DND-41 (cell line): ENCODE data around the gene ZFYVE1.

Source experiments
- ATAC-seq: fragments of 200-7000 bp; cut with Tn5 transposase; 3 replicates; pipeline ENCODE4 v1.9.1; 2021; ENCODE audit warnings: low read depth; ENCODE audit not compliant: insufficient read depth
- DNase-seq: peaks from one replicate; pipeline ENCODE4 v3.0.0-alpha.2; 2020
- H2AFZ ChIP-seq: 2 replicates; pipeline ENCODE4 v1.6.0; 2012; ENCODE audit warnings: low read depth, low read length
- H3K27ac ChIP-seq: 2 replicates; pipeline ENCODE4 v1.5.1; 2012; ENCODE audit warnings: low read length, inconsistent platforms
- H3K27me3 ChIP-seq: fragments of 200-600 bp; sonication (generic); 2 replicates; pipeline ENCODE4 v1.6.0; 2012; ENCODE audit warnings: low read length, mild to moderate bottlenecking, inconsistent platforms; ENCODE audit not compliant: insufficient read depth, poor library complexity
- H3K36me3 ChIP-seq: 2 replicates; pipeline ENCODE4 v1.5.1; 2012; ENCODE audit warnings: low read length, inconsistent platforms; ENCODE audit not compliant: insufficient read depth
- H3K4me1 ChIP-seq: 2 replicates; pipeline ENCODE4 v1.5.1; 2012; ENCODE audit warnings: mild to moderate bottlenecking, low read length; ENCODE audit not compliant: insufficient read depth
- H3K4me2 ChIP-seq: 2 replicates; pipeline ENCODE4 v1.6.0; 2012; ENCODE audit warnings: mild to moderate bottlenecking, moderate library complexity, low read length, inconsistent platforms; ENCODE audit not compliant: insufficient read depth
- H3K4me3 ChIP-seq, 2 experiments: fragments of 200-600 bp in 1 of 2; shearing (Covaris generic) in 1 of 2; 2 replicates each; pipeline ENCODE4 v1.5.1; 2012 to 2016; ENCODE audit warnings: inconsistent platforms in 2 of 2, low read length in 2 of 2, mild to moderate bottlenecking in 2 of 2, low read depth in 1 of 2, moderate library complexity in 1 of 2
- H3K79me2 ChIP-seq: 2 replicates; pipeline ENCODE4 v1.6.0; 2012; ENCODE audit warnings: low read length, inconsistent platforms; ENCODE audit not compliant: insufficient read depth
- H3K9ac ChIP-seq: 2 replicates; pipeline ENCODE4 v1.6.0; 2012; ENCODE audit warnings: low read depth, mild to moderate bottlenecking, inconsistent platforms, low read length, moderate library complexity
- H3K9me3 ChIP-seq: 2 replicates; pipeline ENCODE4 v1.5.1; 2012; ENCODE audit warnings: low read length, moderate library complexity, mild to moderate bottlenecking, inconsistent platforms; ENCODE audit not compliant: insufficient read depth, severe bottlenecking
- H4K20me1 ChIP-seq: 2 replicates; pipeline ENCODE4 v1.6.0; 2012; ENCODE audit warnings: low read length; ENCODE audit not compliant: insufficient read depth
- EZH2 ChIP-seq: IDR thresholded peaks from 3 replicates; pipeline ENCODE4 v1.6.1; 2012; ENCODE audit warnings: borderline replicate concordance, low read depth, mild to moderate bottlenecking, moderate library complexity, low read length, inconsistent platforms; ENCODE audit not compliant: severe bottlenecking
- TF ChIP-seq, protein P1 (sequence below): IDR thresholded peaks from 2 replicates; pipeline ENCODE4 v1.5.1; 2012; ENCODE audit warnings: borderline replicate concordance, low read length, moderate library complexity, mild to moderate bottlenecking; ENCODE audit not compliant: poor library complexity, severe bottlenecking; ENCODE audit errors: extremely low read depth

The ZFYVE1 gene

DNA sequence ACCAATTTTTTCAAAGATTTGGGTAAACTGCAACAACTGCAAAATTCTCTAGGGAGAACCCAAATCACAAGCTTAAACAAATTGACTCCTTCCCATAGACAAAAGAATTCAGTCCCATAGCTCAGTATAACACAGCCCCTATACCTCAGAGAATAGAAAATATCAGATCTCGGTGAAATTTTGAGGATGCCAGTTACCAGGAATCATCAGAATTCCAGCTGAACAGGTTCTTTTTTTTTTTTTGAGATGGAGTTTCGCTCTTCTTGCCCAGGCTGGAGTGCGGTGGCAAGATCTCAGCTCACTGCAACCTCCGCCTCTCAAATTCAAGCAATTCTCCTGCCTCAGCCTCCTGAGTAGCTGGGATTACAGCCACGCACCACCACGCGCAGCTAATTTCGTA is 36.7 kb downstream of the ZFYVE1 start:
- Histone ChIP-seq H3K79me2 (no peaks in the 10 kb centered on the region), H3K9me3 (no peaks in the 10 kb centered on the region), H3K36me3 (peaks cover 44% of the 10 kb centered on the region), H2AFZ (no peak overlapping the region), H3K9ac (no peak overlapping the region), H3K27ac (no peak overlapping the region), H4K20me1 (no peaks in the 10 kb centered on the region), H3K4me3 (no peak overlapping the region), H3K4me1 (no peaks in the 10 kb centered on the region), H3K27me3 (no peaks in the 10 kb centered on the region), H3K4me2 (no peak overlapping the region)
- DNase-seq (no peak), ATAC-seq (no peak)
- no peak for TF ChIP-seq EZH2
- TF ChIP-seq, protein P1, sequence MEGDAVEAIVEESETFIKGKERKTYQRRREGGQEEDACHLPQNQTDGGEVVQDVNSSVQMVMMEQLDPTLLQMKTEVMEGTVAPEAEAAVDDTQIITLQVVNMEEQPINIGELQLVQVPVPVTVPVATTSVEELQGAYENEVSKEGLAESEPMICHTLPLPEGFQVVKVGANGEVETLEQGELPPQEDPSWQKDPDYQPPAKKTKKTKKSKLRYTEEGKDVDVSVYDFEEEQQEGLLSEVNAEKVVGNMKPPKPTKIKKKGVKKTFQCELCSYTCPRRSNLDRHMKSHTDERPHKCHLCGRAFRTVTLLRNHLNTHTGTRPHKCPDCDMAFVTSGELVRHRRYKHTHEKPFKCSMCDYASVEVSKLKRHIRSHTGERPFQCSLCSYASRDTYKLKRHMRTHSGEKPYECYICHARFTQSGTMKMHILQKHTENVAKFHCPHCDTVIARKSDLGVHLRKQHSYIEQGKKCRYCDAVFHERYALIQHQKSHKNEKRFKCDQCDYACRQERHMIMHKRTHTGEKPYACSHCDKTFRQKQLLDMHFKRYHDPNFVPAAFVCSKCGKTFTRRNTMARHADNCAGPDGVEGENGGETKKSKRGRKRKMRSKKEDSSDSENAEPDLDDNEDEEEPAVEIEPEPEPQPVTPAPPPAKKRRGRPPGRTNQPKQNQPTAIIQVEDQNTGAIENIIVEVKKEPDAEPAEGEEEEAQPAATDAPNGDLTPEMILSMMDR = no peak

DNA sequence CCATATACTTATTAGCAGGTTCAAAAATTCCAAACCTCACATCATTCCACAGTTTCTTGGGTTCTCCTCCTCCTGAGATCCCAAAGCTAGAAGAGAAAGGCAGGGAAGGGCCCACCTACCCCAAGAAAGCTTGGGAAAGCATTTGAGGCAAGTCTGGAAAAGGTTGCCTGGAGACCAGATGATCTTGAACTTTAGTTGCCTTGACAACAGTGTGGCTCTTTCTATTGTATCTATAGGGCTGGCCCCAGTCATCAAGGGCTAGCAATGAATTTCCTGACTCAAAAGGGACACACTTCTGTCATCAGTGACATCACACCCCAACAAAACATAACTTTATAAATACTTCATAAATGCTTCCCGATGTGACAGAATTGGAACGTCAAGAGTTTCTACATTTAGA is 40.0 kb downstream of the ZFYVE1 start:
- Histone ChIP-seq H3K27ac (no peak overlapping the region), H3K4me3 (no peak overlapping the region), H4K20me1 (no peaks in the 10 kb centered on the region), H3K79me2 (no peaks in the 10 kb centered on the region), H3K4me1 (no peaks in the 10 kb centered on the region), H3K9me3 (no peaks in the 10 kb centered on the region), H3K36me3 (peaks cover 43% of the 10 kb centered on the region), H3K27me3 (no peaks in the 10 kb centered on the region), H3K9ac (no peak overlapping the region), H3K4me2 (no peak overlapping the region), H2AFZ (no peak overlapping the region)
- DNase-seq = no peak
- ATAC-seq = no peak
- TF ChIP-seq, protein P1 = no peak
- TF ChIP-seq EZH2 = no peak

DNA sequence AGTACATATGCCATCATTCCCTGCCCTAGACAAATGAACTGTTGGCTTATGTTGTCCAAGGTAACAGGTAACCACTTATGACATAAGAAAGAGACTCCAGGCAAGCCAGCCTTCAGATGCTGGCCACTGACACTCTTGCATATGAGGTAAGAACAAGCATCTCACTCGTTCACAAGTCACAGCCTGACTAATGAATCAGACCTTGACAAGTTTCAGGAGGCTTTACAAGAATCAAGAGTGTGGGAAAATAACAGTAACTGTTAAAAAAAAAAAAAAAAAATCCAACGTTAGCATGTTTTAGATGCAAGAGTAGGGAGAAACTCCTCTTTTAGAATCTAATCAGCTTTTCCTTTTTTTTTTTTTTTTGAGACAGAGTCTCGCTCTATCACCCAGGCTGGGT is 40.7 kb downstream of the ZFYVE1 start:
- DNase-seq (no peak), ATAC-seq (no peak)
- Histone ChIP-seq H2AFZ (no peak overlapping the region), H3K4me3 (no peak overlapping the region), H3K36me3 (peaks cover 49% of the 10 kb centered on the region), H3K4me1 (no peaks in the 10 kb centered on the region), H4K20me1 (no peaks in the 10 kb centered on the region), H3K9ac (no peak overlapping the region), H3K27me3 (no peaks in the 10 kb centered on the region), H3K4me2 (no peak overlapping the region), H3K27ac (no peak overlapping the region), H3K9me3 (no peaks in the 10 kb centered on the region), H3K79me2 (no peaks in the 10 kb centered on the region)
- TF ChIP-seq, protein P1 = no peak
- no peak for TF ChIP-seq EZH2

- no peaks in the 10 kb centered on the region for H3K79me2 ChIP-seq
- H3K4me3 ChIP-seq = no peak overlapping the region
- no peak overlapping the region for H3K9ac ChIP-seq
- H3K27me3 ChIP-seq = no peaks in the 10 kb centered on the region
- no peak overlapping the region for H2AFZ ChIP-seq
- peaks cover 67% of the 10 kb centered on the region for H3K36me3 ChIP-seq
- ATAC-seq = no peak
- H3K27ac ChIP-seq = no peak overlapping the region
- no peak for TF ChIP-seq EZH2
- TF ChIP-seq, protein P1 = no peak
- no peak for DNase-seq
- H3K9me3 ChIP-seq = no peaks in the 10 kb centered on the region
- H4K20me1 ChIP-seq = no peaks in the 10 kb centered on the region
- H3K4me1 ChIP-seq = no peaks in the 10 kb centered on the region
- H3K4me2 ChIP-seq = no peak overlapping the region
Measured at GRCh38 chr14:72982146-72982708, 44.7 kb downstream of the ZFYVE1 start.
